ENCODE data around the gene ZNF669.

The ZNF669 gene

DNA sequence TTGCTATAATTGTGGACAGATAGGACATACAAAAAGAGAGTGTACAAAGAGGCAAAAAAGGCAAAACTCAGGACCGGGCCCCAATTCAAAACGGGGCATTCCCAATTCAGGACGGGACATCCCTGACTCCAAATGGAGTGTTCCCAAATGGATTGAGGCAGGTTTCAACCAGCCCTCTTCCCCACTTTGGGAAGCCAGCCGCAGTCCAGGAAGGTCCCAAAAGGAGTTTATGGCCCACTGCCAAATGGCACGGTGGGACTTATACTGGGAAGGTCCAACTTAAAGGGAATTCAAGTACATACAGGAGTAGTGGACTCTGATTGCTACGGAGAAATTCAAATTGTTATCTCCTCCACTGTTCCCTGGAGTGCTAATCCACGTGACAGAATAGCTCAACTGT, 3.5 kb upstream of the ZNF669 start:
- ChIA-PET POLR2A (no interaction called here), CTCF (no interaction called here)
- TF ChIP-seq, protein P1, sequence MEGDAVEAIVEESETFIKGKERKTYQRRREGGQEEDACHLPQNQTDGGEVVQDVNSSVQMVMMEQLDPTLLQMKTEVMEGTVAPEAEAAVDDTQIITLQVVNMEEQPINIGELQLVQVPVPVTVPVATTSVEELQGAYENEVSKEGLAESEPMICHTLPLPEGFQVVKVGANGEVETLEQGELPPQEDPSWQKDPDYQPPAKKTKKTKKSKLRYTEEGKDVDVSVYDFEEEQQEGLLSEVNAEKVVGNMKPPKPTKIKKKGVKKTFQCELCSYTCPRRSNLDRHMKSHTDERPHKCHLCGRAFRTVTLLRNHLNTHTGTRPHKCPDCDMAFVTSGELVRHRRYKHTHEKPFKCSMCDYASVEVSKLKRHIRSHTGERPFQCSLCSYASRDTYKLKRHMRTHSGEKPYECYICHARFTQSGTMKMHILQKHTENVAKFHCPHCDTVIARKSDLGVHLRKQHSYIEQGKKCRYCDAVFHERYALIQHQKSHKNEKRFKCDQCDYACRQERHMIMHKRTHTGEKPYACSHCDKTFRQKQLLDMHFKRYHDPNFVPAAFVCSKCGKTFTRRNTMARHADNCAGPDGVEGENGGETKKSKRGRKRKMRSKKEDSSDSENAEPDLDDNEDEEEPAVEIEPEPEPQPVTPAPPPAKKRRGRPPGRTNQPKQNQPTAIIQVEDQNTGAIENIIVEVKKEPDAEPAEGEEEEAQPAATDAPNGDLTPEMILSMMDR (IDR thresholded peaks at IDR 0.05; ENCODE audit: control extremely low read depth, extremely low read depth, low read depth, missing control alignments), result no peak
- no peak for DNase-seq (ENCODE audit: extremely low spot score)

DNA sequence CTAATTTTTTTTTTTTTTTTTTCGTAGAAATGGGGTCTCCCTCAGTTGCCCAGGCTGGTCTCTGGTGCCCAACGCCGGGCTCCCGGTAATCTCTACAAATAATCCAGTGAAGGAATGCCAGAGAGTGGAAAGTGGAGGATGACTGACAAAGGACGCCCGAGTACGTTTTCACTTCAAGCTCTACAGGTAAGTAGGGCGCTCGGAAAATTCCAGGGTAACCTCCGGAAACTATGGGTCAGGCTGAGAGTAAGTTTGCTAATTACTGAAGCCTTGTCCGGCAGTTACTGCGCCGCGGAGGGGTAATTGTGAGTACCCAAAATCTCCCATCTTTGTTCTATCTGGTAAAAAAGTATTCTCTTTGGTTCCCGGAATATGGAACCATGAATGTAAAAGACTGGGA, 1.8 kb upstream of the ZNF669 start:
- POLR2A ChIA-PET, result interaction anchor here (0.6 kb wide), 1 partner anchor 223 kb away, joined by 4 read pairs; no protein-coding TSS in a partner anchor
- TF ChIP-seq, protein P1 (IDR thresholded peaks at IDR 0.05; ENCODE audit: control extremely low read depth, extremely low read depth, low read depth, missing control alignments), result no peak
- DNase-seq (ENCODE audit: extremely low spot score), result no peak
- CTCF ChIA-PET, result no interaction called here

DNA sequence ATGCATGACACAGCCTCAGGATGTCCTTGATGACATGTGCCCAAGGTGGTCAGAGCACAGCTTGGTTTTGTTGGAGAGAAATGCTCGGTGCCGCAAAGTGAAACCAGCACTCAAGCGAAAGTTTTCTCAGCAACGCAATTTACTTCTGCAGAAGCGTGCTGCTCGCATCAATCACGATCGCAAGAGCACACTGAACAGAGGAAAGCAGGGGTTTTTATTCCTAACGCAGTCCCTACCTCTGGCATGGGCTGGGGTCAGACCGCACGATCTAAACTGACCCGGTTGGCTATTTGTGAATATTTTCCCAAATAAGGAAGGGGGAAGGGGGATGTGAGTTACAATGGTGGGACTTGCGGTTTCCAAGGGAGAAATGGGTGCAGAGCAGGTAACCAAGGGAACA, 809 bp upstream of the ZNF669 start:
- no peak for DNase-seq (ENCODE audit: extremely low spot score)
- ChIA-PET CTCF (interaction anchor here (1.5 kb wide), 1 partner anchor 15 kb away, joined by 4 read pairs; no protein-coding TSS in a partner anchor), POLR2A (interaction anchor here (0.7 kb wide), 1 partner anchor 285 kb away, joined by 8 read pairs; no protein-coding TSS in a partner anchor)
- TF ChIP-seq, protein P1 (IDR thresholded peaks at IDR 0.05; ENCODE audit: control extremely low read depth, extremely low read depth, low read depth, missing control alignments), result no peak

DNA sequence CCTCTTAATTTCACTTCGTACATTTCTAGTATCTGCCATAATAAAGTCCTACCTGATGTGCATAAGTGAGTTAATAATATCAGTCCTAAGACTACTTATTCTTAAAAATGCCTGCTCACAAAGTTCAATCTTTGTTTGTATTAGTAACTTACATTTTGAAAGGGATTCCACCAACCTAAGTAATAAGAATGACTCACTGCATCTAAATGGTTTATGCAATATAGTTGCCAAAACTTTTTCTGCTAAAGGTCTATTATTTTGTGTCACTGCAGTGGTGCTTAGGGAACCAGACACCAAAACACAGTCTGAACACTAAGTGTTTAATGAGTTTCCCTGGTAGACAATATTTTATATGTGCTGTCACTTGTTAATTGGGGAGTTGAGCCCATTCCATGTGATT, 1.8 kb downstream of the ZNF669 start:
- CTCF ChIA-PET, result no interaction called here
- POLR2A ChIA-PET, result no interaction called here
- TF ChIP-seq, protein P1 (IDR thresholded peaks at IDR 0.05; ENCODE audit: control extremely low read depth, extremely low read depth, low read depth, missing control alignments), result no peak
- no peak for DNase-seq (ENCODE audit: extremely low spot score)

DNA sequence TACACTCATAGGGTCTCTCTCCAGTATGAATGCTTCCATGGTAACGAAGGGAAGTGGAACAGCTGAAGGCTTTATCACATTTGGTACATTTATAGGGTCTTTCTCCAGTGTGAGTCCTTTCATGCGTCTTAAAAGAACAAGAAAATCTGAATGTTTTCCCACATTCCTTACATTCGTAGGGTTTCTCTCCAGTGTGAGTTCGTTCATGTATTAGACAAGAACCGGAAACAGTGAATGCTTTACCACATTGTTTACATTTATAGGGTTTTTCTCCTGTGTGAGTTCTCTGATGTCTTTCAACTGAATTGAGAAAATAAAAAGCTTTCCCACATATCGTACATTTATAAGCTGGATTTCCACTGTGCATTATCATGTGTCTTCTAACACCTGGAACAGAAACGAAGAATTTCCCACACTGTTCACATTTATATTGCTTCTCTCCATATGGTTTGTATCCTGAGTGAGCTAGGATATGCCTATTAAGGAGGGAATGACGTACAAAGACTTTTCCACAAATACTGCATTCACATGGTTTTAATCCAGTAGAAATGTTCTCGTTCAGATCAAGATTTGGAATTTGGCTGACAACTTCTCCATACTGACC, 3.4 kb downstream of the ZNF669 start:
- ChIA-PET POLR2A (no interaction called here), CTCF (no interaction called here)
- TF ChIP-seq, protein P1 (IDR thresholded peaks at IDR 0.05; ENCODE audit: control extremely low read depth, extremely low read depth, low read depth, missing control alignments), result no peak
- no peak for DNase-seq (ENCODE audit: extremely low spot score)

DNA sequence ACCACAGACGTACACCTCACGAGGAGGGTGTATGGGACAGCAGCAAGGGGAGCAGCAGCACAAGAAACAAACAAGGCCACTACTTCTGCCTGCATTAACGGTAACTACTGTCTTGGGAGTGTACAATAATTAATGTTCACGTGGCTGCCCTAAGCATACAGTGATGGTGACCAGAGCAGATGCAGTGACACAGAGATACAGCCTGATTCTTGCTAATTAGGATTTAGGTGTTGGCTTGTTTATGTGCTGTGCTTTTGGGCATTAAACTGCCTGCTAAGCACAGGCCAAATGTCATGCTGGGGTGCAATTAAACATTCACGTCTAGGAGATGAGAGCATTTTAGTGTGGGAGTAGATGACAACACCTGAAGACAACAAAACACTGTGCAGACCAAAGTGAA, 7.2 kb downstream of the ZNF669 start:
- no peak for DNase-seq (ENCODE audit: extremely low spot score)
- ChIA-PET CTCF (no interaction called here), POLR2A (no interaction called here)
- TF ChIP-seq, protein P1 (IDR thresholded peaks at IDR 0.05; ENCODE audit: control extremely low read depth, extremely low read depth, low read depth, missing control alignments), result no peak
